Stimulated activated naive CD4-positive, alpha-beta T cell treated with Interleukin-2 at 50 U/mL for 16 hours (primary cell): ENCODE measurements around the gene SNRPB.

Experiments used
- DNase-seq: peaks from one replicate; lab custom pipeline; 2025; lab: John Stamatoyannopoulos, UW

Gene SNRPB

DNA sequence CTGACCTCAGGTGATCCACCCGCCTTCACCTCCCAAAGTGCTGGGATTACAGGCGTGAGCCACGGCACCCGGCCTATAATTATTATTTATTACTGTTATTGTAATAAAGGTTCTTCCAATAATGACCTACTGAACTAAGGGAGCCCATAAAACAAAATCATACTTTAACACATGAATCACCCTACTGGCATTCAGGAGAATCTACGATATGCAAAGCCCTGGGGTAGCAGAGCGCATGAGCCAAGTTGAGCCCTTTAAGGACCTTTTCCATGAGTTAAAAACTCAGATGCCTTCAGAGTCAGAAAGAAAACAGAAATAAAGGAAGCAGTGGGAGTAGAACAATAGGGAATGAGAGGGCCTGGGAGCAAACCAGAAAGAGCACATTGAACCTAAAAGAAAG lies 41.5 kb downstream of the SNRPB start:
- DNase-seq, result no peak

DNA sequence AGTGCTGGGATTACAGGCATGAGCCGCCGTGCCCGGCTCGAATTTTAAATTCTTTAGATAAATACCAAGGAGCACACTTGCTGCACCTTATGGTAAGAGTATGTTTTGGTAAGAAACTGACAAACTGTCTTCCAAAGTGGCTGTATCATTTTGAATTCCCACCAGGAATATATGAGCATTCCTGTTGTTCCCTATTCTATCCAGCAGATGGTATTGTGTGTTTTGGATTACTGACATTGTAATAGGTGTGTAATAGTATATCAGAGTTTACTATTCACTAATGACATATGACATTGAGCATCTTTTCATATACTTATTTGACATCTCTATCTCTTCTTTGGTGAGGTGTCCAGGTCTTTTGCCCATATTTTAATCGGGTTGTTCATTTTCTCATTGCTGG lies 49.3 kb downstream of the SNRPB start:
- DNase-seq, result no peak

DNA sequence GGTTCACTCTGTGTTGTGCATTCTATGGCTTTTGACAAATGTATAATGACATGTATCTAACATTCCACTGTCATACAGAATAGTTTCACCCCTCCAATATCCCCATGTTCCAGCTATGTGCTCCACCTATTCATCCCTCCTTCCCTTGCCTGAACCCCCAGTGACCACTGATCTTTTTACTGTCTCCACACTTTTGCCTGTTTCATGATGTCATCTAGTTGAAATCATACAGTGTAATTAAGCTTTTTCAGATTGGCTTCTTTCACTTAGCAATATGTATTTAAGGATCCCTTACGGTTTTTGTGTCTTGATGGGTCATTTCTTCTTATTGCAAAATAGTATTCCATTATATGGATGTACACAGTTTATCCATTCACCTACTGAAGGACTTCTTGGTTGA lies 50.1 kb downstream of the SNRPB start:
- no peak for DNase-seq

DNA sequence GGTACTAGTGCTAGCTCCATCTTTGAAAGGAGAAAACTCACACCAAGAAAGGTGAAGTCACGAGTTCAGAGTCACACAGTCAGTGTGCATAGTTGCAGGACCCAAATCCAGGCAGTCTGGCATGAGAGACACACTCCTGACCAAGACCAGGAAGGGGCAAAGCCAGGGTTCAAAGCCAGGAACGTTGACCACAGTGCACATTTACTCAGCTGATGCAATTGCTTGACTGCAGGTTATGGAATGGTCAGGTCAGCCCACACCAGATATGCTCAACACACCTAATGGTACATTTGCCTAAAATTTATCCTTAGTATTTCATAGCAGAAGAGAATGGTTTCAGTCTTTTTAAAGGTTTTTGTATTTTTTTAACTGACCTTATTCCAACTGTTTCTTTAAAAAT lies 52.2 kb downstream of the SNRPB start:
- no peak for DNase-seq

DNA sequence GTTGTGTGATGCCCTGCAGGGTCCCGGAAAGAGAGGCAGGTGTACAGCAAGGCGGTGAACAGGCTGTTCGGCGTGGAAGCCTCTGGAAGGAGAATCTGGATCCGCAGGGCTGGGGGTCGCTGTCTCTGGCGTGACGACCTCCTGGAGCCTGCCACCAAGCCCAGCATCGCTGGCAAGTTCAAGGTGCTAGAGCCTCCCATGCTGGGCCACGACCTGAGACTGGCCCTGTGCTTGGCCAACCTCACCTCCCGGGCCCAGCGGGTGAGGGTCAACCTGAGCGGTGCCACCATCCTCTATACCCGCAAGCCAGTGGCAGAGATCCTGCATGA lies 53.4 kb downstream of the SNRPB start:
- no peak for DNase-seq

DNA sequence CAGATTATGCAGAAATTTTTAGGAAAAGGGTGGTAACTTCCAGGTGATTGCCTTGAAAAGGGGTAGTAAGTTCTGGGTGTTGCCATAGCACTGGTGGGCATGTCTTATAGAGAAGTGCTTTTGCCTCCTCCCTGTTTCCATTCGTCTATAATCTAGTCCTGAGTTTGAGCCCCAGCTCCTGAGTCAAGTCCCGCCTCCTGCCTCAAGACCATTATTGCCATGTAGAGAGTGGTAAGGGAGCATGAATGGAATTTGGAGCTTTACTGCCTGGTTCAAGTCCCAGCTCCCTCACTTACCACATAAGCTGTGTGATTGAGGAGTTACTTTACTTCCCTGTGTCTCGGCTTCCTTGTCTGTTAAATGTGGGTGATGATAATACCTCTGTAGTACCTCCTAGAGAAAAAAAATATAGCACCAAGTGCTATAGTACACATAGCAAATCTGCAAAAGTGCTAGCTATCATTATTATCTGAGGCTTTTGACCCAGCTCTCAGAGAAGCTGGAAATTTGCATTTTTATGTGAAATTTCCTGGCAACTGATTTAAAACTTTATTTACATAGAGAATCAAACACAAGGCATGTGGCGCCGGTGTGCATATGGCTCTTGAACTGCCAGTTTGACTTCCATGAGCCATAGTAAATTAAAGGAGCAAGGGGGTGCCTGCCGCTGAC lies 53.9 kb downstream of the SNRPB start:
- no peak for DNase-seq
